ENCODE data around the gene ZSCAN1.

The ZSCAN1 gene

GRCh38 chr19:58083021-58083420 lies 49.2 kb downstream of the ZSCAN1 start:
- Histone ChIP-seq H3K27ac (no peak overlapping the region), H3K4me3 (no peak overlapping the region)
- TF ChIP-seq CTCF (IDR thresholded peaks at IDR 0.05): no peak
- no peak for DNase-seq (ENCODE audit: low spot score)

- H3K27ac ChIP-seq: no peak overlapping the region
- DNase-seq (ENCODE audit: low spot score): no peak
- TF ChIP-seq CTCF (IDR thresholded peaks at IDR 0.05): no peak
- H3K4me3 ChIP-seq: peak overlapping the region; percentile 25
These were observed 50.9 kb downstream of the ZSCAN1 start for GRCh38 chr19:58084596-58085347.

GRCh38 chr19:58085348-58085875 lies 51.6 kb downstream of the ZSCAN1 start:
- DNase-seq (ENCODE audit: low spot score): no peak
- TF ChIP-seq CTCF (IDR thresholded peaks at IDR 0.05): no peak

GRCh38 chr19:58086825-58087710 lies 53.2 kb downstream of the ZSCAN1 start:
- Histone ChIP-seq H3K27ac (no peak overlapping the region), H3K4me3 (no peak overlapping the region)
- no peak for TF ChIP-seq CTCF (IDR thresholded peaks at IDR 0.05)
- no peak for DNase-seq (ENCODE audit: low spot score)

More at GRCh38 chr19:58085348-58085875, 51.6 kb downstream of the ZSCAN1 start:
- Histone ChIP-seq H3K4me3 (no peak overlapping the region), H3K27ac (no peak overlapping the region)

GRCh38 chr19:58088521-58089052 lies 54.8 kb downstream of the ZSCAN1 start:
- no peak for DNase-seq (ENCODE audit: low spot score)

GRCh38 chr19:58089846-58090245 lies 56.0 kb downstream of the ZSCAN1 start:
- DNase-seq (ENCODE audit: low spot score): no peak
- no peak for TF ChIP-seq CTCF (IDR thresholded peaks at IDR 0.05)
- H3K4me3 ChIP-seq: no peak overlapping the region
- no peak overlapping the region for H3K27ac ChIP-seq

More at GRCh38 chr19:58088521-58089052, 54.8 kb downstream of the ZSCAN1 start:
- H3K27ac ChIP-seq: no peak overlapping the region
- TF ChIP-seq CTCF (IDR thresholded peaks at IDR 0.05): no peak
- H3K4me3 ChIP-seq: no peak overlapping the region

All from coronary artery (tissue), 2 donors.